Astrocyte of the spinal cord (primary cell): Measurements from ENCODE around the gene RALGPS1.

Source experiments
- DNase-seq: peaks from one replicate; pipeline ENCODE4 v3.0.0; 2011; ENCODE audit warnings: low read depth, low spot score
- H3K4me3 ChIP-seq: 2 replicates; pipeline ENCODE4 v1.5.1; 2011; ENCODE audit warnings: low read depth, mild to moderate bottlenecking, low read length, moderate library complexity
- CTCF ChIP-seq: IDR thresholded peaks from 2 replicates; pipeline ENCODE4 v1.5.1; 2012; ENCODE audit warnings: low read depth, mild to moderate bottlenecking, low read length, inconsistent platforms
- in situ Hi-C: cut with HindIII; loops from 2 replicates; pipeline ENCODE4 v1.10.0; 2017; ENCODE audit warnings: low sequenced_read_pairs

The RALGPS1 gene

GRCh38 chr9:127162046-127162863, 247.7 kb downstream of the RALGPS1 start:
- no peak for DNase-seq
- in situ Hi-C loops, result no loop called here
- no peak for TF ChIP-seq CTCF
- H3K4me3 ChIP-seq, result no peak overlapping the region

DNA sequence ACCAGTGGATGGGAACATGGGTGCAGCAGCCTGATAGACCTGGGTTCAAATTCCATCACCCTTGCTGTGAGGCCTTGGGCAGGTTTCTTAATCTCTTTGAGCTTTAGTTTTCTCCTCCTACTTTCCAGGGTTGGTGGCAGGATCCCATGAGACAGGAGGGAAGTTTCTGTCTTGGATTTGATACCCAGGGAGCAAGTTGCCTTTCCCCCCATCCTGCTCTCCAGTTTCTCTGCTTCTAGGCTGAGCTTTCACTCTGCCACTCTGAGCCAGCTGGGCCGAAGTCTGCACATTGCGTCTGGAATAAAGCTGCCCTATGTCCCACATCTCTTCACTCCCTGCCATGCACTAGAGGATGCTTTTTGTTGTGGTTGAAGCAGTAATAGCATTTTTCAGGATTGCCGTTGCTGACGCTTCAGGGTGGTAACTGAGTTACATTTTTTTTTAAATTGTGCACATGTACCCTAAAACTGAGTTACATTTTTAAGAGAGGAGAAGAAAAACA, 248.3 kb downstream of the RALGPS1 start:
- TF ChIP-seq CTCF, result no peak
- DNase-seq, result no peak
- no peak overlapping the region for H3K4me3 ChIP-seq
- in situ Hi-C loops, result no loop called here

- H3K4me3 ChIP-seq, result no peak overlapping the region
- in situ Hi-C loops, result no loop called here
- peak; percentile 78 for DNase-seq
- no peak for TF ChIP-seq CTCF
Observed at GRCh38 chr9:127163409-127163808, 248.8 kb downstream of the RALGPS1 start.

DNA sequence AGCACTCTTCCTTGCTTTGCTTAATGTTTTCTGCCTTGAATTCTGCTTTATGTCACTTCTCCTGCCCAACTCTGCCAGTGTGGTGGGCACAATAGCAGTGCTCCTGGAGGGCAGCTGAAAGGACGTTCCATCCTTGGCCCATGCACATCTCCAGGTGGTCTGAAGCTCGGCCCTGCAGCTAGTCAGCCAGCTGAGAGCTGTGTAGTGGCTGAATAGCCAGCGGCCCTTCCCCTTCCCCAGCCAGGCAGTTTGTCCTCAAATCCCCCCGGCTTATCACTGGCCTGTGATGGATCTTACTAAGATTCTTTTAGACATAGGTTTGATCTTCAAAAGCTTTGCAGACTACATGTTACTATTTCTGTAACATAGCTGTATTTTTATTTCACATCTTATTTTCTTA, 250.5 kb downstream of the RALGPS1 start:
- DNase-seq, result no peak
- TF ChIP-seq CTCF, result no peak
- in situ Hi-C loops, result no loop called here
- no peak overlapping the region for H3K4me3 ChIP-seq

DNA sequence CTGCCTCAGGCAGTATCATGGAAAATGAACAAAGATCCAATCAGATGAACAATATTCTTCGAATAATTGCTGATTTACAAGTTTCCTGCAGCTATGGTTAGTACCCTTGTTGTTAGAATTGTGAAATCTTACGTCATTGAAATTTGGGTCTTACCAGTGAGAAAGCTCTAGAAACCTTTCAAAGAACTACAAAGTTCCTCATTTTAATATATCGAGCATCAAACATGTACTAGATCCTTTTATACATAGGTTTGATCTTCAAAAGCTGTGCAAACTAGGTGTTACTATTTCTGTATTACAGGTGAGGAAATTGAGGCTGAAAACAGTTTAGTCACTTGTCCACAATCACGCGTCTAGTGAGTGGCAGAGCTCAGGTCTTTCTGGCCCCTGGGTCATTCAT, 251.5 kb downstream of the RALGPS1 start:
- in situ Hi-C loops, result no loop called here
- H3K4me3 ChIP-seq, result no peak overlapping the region
- DNase-seq, result no peak
- TF ChIP-seq CTCF, result no peak

DNA sequence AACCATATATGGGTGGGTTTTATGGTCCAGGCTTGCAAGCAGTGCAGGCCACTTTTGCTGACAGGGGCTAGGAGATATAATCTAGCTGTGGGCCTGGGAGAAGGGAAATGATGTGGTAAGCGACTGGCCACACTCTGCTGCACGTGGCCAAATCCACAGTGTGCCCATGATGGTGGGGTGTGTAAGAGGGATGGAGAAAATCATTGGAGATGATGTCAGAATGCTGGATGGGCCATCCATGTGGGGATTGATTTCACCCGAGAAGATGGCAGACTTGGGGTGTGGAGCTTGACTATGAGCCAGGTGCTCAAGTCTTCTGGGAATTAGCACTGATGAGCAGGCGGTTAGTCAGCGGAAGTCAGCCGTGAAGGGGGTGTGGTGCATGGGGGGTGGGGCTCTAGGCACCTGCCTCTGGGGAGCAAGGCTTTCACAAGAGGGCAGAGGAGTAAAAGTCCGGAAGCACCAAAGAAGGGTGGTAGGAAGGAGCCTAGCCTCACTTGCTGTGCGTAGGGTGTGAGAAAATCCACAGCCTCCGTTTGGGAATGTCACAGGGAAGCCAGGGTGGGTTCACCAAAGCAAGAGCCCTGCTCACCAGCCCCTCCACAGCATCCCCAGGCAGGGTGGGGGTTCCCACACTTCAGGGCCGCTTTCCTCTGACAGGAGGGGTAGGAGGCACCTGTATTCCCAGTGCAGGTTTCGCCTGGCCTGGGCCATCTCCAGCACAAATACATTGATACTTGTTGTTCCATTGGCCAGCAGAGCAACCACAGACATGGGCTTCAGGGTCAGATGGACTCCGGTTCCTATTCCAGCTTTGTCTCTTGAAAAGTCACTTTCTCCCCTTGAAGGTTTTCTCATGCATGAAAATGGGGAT, 252.3 kb downstream of the RALGPS1 start:
- in situ Hi-C loops, result no loop called here
- no peak for DNase-seq
- H3K4me3 ChIP-seq, result no peak overlapping the region
- no peak for TF ChIP-seq CTCF
